ENCODE data around the gene ANKRD63.

- TF ChIP-seq, protein P1, sequence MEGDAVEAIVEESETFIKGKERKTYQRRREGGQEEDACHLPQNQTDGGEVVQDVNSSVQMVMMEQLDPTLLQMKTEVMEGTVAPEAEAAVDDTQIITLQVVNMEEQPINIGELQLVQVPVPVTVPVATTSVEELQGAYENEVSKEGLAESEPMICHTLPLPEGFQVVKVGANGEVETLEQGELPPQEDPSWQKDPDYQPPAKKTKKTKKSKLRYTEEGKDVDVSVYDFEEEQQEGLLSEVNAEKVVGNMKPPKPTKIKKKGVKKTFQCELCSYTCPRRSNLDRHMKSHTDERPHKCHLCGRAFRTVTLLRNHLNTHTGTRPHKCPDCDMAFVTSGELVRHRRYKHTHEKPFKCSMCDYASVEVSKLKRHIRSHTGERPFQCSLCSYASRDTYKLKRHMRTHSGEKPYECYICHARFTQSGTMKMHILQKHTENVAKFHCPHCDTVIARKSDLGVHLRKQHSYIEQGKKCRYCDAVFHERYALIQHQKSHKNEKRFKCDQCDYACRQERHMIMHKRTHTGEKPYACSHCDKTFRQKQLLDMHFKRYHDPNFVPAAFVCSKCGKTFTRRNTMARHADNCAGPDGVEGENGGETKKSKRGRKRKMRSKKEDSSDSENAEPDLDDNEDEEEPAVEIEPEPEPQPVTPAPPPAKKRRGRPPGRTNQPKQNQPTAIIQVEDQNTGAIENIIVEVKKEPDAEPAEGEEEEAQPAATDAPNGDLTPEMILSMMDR (IDR thresholded peaks at IDR 0.05 in 8 of 11, conservative IDR thresholded peaks at IDR 0.05 in 3 of 11) = no peak
- no peak for TF ChIP-seq POLR2AphosphoS5 (IDR thresholded peaks at IDR 0.05)
Observed at GRCh38 chr15:40250771-40251483, 31.9 kb downstream of the ANKRD63 start.
